Thyroid gland (tissue), 4 donors: ENCODE measurements around the gene CTNNA3.

ENCODE experiments used
- CTCF ChIP-seq, 6 experiments: fragments of 200-600 bp in 3 of 6; fragments of 450-650 bp in 3 of 6; sonication (generic) in 3 of 6; IDR thresholded peaks; one replicate each; pipeline ENCODE4 v1.5.1; 2016 to 2019; ENCODE audit warnings: antibody characterized with exemption in 6 of 6, mild to moderate bottlenecking in 2 of 6, inconsistent platforms in 1 of 6, moderate library complexity in 1 of 6
- POLR2A ChIP-seq, 2 donors: fragments of 450-650 bp; IDR thresholded peaks; one replicate each; pipeline ENCODE4 v1.6.1; 2017; ENCODE audit warnings: antibody characterized with exemption in 2 of 2, mild to moderate bottlenecking in 2 of 2, moderate library complexity in 1 of 2

- no peak for TF ChIP-seq POLR2A (IDR thresholded peaks at IDR 0.05)
- no peak for TF ChIP-seq CTCF (IDR thresholded peaks at IDR 0.05)
Observed at GRCh38 chr10:67257427-67258144, 438.4 kb downstream of the CTNNA3 start.
